Endothelial cell of umbilical vein (primary cell): ENCODE data around the gene CDK11B.
"Not testable (repeated sequence)": the region's sequence is repeated elsewhere in the genome, so short reads cannot be mapped to it uniquely, and the experiment has no call there.

ENCODE experiments used
- MYC ChIP-seq: IDR thresholded peaks from one replicate; pipeline ENCODE4 v1.6.1; 2011; ENCODE audit warnings: mild to moderate bottlenecking, low read depth, low read length
- POLR2A ChIP-seq: IDR thresholded peaks from 2 replicates; pipeline ENCODE4 v1.6.1; 2012; ENCODE audit warnings: low read depth, mild to moderate bottlenecking, control low read depth, low read length
- POLR2AphosphoS5 ChIP-seq: IDR thresholded peaks from 2 replicates; pipeline ENCODE4 v1.6.1; 2012; ENCODE audit warnings: low read depth, mild to moderate bottlenecking, control low read depth, low read length, moderate library complexity; ENCODE audit not compliant: insufficient read depth
- TF ChIP-seq, protein P1 (sequence below), 2 donors: IDR thresholded peaks; 1 replicate in 1 of 2; 2 replicates in 1 of 2; pipeline ENCODE4 v1.5.1; 2011; ENCODE audit warnings: low read length in 2 of 2, mild to moderate bottlenecking in 2 of 2, moderate library complexity in 2 of 2, control low read depth in 1 of 2, inconsistent platforms in 1 of 2, low read depth in 1 of 2; ENCODE audit not compliant: insufficient read depth in 1 of 2; ENCODE audit errors: extremely low read depth in 1 of 2

DNA sequence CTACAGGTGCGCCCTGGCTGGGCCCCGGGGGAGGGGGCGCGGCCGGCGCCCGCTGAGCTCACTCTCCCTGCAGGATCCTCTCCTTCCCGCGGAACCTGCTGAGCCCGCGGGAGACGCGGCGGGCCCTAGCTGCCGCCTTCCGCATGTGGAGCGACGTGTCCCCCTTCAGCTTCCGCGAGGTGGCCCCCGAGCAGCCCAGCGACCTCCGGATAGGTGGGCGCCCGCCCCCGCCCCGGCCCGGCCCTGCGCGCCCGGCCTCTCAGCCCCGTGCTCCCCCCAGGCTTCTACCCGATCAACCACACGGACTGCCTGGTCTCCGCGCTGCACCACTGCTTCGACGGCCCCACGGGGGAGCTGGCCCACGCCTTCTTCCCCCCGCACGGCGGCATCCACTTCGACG is 41.3 kb upstream of the CDK11B start:
- not testable (repeated sequence) for TF ChIP-seq POLR2AphosphoS5, POLR2A, MYC
- TF ChIP-seq, protein P1, sequence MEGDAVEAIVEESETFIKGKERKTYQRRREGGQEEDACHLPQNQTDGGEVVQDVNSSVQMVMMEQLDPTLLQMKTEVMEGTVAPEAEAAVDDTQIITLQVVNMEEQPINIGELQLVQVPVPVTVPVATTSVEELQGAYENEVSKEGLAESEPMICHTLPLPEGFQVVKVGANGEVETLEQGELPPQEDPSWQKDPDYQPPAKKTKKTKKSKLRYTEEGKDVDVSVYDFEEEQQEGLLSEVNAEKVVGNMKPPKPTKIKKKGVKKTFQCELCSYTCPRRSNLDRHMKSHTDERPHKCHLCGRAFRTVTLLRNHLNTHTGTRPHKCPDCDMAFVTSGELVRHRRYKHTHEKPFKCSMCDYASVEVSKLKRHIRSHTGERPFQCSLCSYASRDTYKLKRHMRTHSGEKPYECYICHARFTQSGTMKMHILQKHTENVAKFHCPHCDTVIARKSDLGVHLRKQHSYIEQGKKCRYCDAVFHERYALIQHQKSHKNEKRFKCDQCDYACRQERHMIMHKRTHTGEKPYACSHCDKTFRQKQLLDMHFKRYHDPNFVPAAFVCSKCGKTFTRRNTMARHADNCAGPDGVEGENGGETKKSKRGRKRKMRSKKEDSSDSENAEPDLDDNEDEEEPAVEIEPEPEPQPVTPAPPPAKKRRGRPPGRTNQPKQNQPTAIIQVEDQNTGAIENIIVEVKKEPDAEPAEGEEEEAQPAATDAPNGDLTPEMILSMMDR (IDR thresholded peaks at IDR 0.05; ENCODE audit: extremely low read depth in 1 of 2, insufficient read depth in 1 of 2, low read depth in 1 of 2, low read length in 2 of 2) = not testable (repeated sequence)
